Stimulated activated CD4-positive, alpha-beta T cell treated with anti-CD3 and anti-CD28 coated beads, Interleukin-12 subunit alpha, Interleukin-12 subunit beta, amount 100 ng/mL, for 48 hours (primary cell): ENCODE results near the gene XCL1.

ENCODE experiments used
- DNase-seq, 3 donors: peaks; one replicate each; pipeline ENCODE4 v3.0.0-alpha.2; 2020; ENCODE audit warnings: low read depth in 2 of 3, low spot score in 1 of 3

XCL1 gene

GRCh38 chr1:168603501-168604110 is 27.2 kb downstream of the XCL1 start:
- peak; percentile 52 to 62 (median 52) for DNase-seq

- no peak for DNase-seq
Measured at GRCh38 chr1:168605443-168605842, 29.0 kb downstream of the XCL1 start.

GRCh38 chr1:168606096-168606495 is 29.7 kb downstream of the XCL1 start:
- DNase-seq, result no peak

GRCh38 chr1:168607872-168608428 is 31.5 kb downstream of the XCL1 start:
- no peak for DNase-seq

GRCh38 chr1:168608796-168609715 is 32.7 kb downstream of the XCL1 start:
- DNase-seq, result no peak

GRCh38 chr1:168609741-168610510 is 33.5 kb downstream of the XCL1 start:
- no peak for DNase-seq

GRCh38 chr1:168613038-168613451 is 36.6 kb downstream of the XCL1 start:
- DNase-seq, result no peak

GRCh38 chr1:168613691-168614231 is 37.4 kb downstream of the XCL1 start:
- no peak for DNase-seq

GRCh38 chr1:168614235-168614634 is 37.8 kb downstream of the XCL1 start:
- DNase-seq, result no peak

GRCh38 chr1:168615965-168616364 is 39.6 kb downstream of the XCL1 start:
- DNase-seq, result no peak

- no peak for DNase-seq
Measured at GRCh38 chr1:168617974-168618750, 41.8 kb downstream of the XCL1 start.

GRCh38 chr1:168618886-168619285 is 42.5 kb downstream of the XCL1 start:
- DNase-seq, result no peak

GRCh38 chr1:168621356-168621755 is 45.0 kb downstream of the XCL1 start:
- DNase-seq, result no peak

GRCh38 chr1:168623003-168623828 is 46.8 kb downstream of the XCL1 start:
- no peak for DNase-seq

- DNase-seq, result no peak
Measured at GRCh38 chr1:168623831-168624230, 47.4 kb downstream of the XCL1 start.

GRCh38 chr1:168626326-168626725 is 49.9 kb downstream of the XCL1 start:
- no peak for DNase-seq

GRCh38 chr1:168627370-168627769 is 51.0 kb downstream of the XCL1 start:
- DNase-seq, result no peak

- peak; percentile 6 to 8 (median 7) for DNase-seq
Measured at GRCh38 chr1:168628807-168629206, 52.4 kb downstream of the XCL1 start.

- no peak for DNase-seq
Measured at GRCh38 chr1:168629466-168629865, 53.1 kb downstream of the XCL1 start.
